Adrenal gland (tissue), 5 donors: ENCODE data around the gene FAM131A.

Experiments used
- CTCF ChIP-seq, 6 experiments: fragments of 450-650 bp in 4 of 6; fragments of 200-600 bp in 2 of 6; sonication (generic) in 1 of 6; IDR thresholded peaks; 1 replicate in 5 of 6; 2 replicates in 1 of 6; pipeline versions ENCODE4 v1.5.1 to v1.8.0; 2016 to 2021; ENCODE audit warnings: antibody characterized with exemption in 6 of 6, mild to moderate bottlenecking in 2 of 6, moderate library complexity in 1 of 6
- POLR2A ChIP-seq, 2 donors: fragments of 450-650 bp; IDR thresholded peaks; one replicate each; pipeline ENCODE4 v1.6.1; 2017; ENCODE audit warnings: antibody characterized with exemption in 2 of 2, mild to moderate bottlenecking in 2 of 2, moderate library complexity in 1 of 2
- donor health status: DM: no; HTN: no; CAD: no.

- TF ChIP-seq CTCF (IDR thresholded peaks at IDR 0.05) (no peak), POLR2A (IDR thresholded peaks at IDR 0.05) (no peak)
Observed at GRCh38 chr3:184389935-184390528, 52.6 kb downstream of the FAM131A start.
